Activated T-helper 1 cell treated with anti-CD3 and anti-CD28 coated beads, Interleukin-12 subunit alpha, Interleukin-12 subunit beta, Interleukin-2, Interleukin-4 antibody, amounts not matched to agents 30 ng/mL and 10 ng/mL and 1 ng/mL, durations not matched to agents 14 hours and 24 hours and 36 hours (primary cell): ENCODE data around the gene CARD19. TPM values are rescaled to one million over a fixed set of nuclear protein-coding genes. Genes with fewer than 3 reads are reported as not detected.

Experiments used
- DNase-seq: peaks from one replicate; pipeline ENCODE4 v3.0.0; 2021; ENCODE audit warnings: low spot score
- H3K27ac Mint-ChIP-seq: one replicate; pipeline ENCODE4 v1.8.0; 2021; ENCODE audit warnings: mild to moderate bottlenecking, mixed read lengths
- H3K27me3 Mint-ChIP-seq: one replicate; pipeline ENCODE4 v1.8.0; 2022; ENCODE audit warnings: mild to moderate bottlenecking, moderate library complexity, mixed read lengths; ENCODE audit not compliant: insufficient read depth
- H3K36me3 Mint-ChIP-seq: one replicate; pipeline ENCODE4 v1.8.0; 2021; ENCODE audit warnings: low read depth, mixed read lengths
- H3K4me1 Mint-ChIP-seq: one replicate; pipeline ENCODE4 v1.8.0; 2021; ENCODE audit warnings: low read depth, mixed read lengths
- H3K4me3 Mint-ChIP-seq: one replicate; pipeline ENCODE4 v1.8.0; 2021; ENCODE audit warnings: mild to moderate bottlenecking, moderate library complexity, mixed read lengths
- H3K9me3 Mint-ChIP-seq: one replicate; pipeline ENCODE4 v1.8.0; 2021; ENCODE audit warnings: mixed read lengths
- intact Hi-C: fragments of 100-400 bp; cut with micrococcal nuclease; formaldehyde crosslinking; loops from one replicate; pipeline ENCODE4 v1.15.1; 2024
- total RNA-seq: library from RNA; stranded (reverse); gene quantifications from 2 replicates; pipeline ENCODE4 v1.2.3, GENCODE V29; 2022

The CARD19 gene
- total RNA-seq, 1 donor from 2014 or later, result 41.7 TPM

DNA sequence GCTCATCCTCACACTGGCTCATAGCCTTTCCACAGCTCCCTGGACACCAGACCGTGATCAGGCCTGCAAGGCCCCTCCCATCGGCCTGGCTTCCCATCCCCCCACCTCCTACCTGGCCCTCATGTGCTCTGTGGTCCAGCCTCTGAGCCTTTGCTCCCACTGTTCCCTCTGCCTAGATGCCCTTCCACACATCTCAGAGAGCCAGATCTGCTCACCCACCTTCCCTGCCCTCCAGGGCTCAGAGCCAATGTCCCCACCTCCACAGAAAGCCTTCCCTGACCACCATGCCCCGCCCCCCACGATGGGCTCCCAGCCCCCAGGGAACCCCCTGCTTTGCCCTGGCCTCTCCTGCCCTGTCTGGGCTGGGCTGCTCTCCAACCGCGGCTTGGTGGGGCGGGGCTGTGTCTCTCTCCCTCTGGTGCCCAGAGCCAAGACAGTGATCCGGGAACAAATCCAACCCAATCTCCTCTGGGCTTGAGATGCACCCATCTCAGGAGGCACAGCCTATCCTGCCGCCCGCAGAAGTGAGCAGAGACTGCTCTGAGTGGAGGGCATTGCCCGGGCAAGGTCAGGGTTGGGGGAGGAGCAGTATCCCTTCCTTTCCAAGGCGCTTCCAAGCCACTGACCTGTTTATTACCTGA lies 36.4 kb downstream of the CARD19 start:
- Mint-ChIP-seq H3K4me1 (peaks cover 56% of the 10 kb centered on the region), H3K27ac (peak overlapping the region; percentile 91), H3K9me3 (no peaks in the 10 kb centered on the region), H3K4me3 (peak overlapping the region; percentile 94), H3K36me3 (peaks cover 21% of the 10 kb centered on the region), H3K27me3 (peaks cover 2% of the 10 kb centered on the region)
- no peak for DNase-seq
- intact Hi-C loops, result loop anchor here (10.0 kb wide), 1 partner anchor 368 kb away; the partner anchor contains the start of gene BICD2

- H3K4me3 Mint-ChIP-seq, result peak overlapping the region; percentile 94
- intact Hi-C loops, result loop anchor here (10.0 kb wide), 1 partner anchor 368 kb away; the partner anchor contains the start of gene BICD2
- no peak for DNase-seq
- peak overlapping the region; percentile 91 for H3K27ac Mint-ChIP-seq
- H3K4me1 Mint-ChIP-seq, result peaks cover 57% of the 10 kb centered on the region
- peaks cover 2% of the 10 kb centered on the region for H3K27me3 Mint-ChIP-seq
- H3K9me3 Mint-ChIP-seq, result no peaks in the 10 kb centered on the region
- H3K36me3 Mint-ChIP-seq, result peaks cover 21% of the 10 kb centered on the region
Observed at GRCh38 chr9:93132946-93133680, 37.1 kb downstream of the CARD19 start.

- Mint-ChIP-seq H3K4me3 (peak overlapping the region; percentile 94), H3K27ac (peak overlapping the region; percentile 91), H3K36me3 (peaks cover 21% of the 10 kb centered on the region), H3K27me3 (peaks cover 2% of the 10 kb centered on the region), H3K4me1 (peaks cover 59% of the 10 kb centered on the region), H3K9me3 (peaks cover 4% of the 10 kb centered on the region)
- intact Hi-C loops, result loop anchor here (1.0 to 10.0 kb wide), 8 partner anchors 16 to 369 kb away; partner anchors contain the start of genes BICD2, FAM120AOS and WNK2
- DNase-seq, result peak; percentile 51
Observed at GRCh38 chr9:93133681-93134014, 37.6 kb downstream of the CARD19 start.

DNA sequence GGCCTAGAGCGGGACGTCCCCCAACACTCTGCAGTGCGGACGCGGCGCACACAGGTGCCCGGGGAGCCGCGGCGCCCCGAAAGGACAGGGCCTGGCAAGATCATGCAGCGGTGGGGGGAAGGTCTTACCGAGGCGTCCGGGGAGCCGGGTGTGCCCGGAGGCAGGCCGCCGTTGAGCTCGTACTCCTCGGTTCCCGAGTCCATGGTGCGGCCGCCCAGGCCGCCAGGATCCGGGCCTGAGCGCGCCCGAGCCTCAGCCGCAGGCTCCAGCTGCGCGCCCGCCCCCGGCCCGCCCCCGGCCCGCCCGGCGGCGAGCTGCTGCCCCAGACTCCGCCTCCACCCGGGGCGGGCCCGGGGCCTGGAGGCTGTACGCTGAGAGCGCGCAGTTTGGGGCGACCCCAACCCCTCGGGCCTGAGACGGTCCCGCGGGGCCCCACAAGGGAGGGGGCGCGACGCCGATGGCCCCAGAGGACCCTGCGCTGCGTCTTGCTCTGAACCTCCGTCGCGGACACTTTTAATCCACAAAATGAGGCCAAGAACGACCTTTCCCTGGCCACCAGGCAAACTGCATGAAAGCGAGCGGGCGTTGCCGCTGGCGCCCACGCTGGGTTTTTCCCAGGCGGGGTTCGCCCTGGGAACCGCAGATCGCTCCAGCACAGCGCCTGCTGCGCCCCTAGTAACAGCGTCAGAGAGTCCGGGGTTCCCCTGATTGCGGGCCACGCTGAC lies 38.2 kb downstream of the CARD19 start, which contains the start of gene NINJ1:
TSS of gene NINJ1 (minus strand) at position 237 of the 725 bp plus-strand sequence. CDS start at position 203, 34 bp downstream.
- intact Hi-C loops, result loop anchor here (1.0 to 10.0 kb wide), 8 partner anchors 15 to 369 kb away; partner anchors contain the start of genes BICD2, FAM120AOS and WNK2
- Mint-ChIP-seq H3K36me3 (peaks cover 19% of the 10 kb centered on the region), H3K27me3 (peaks cover 2% of the 10 kb centered on the region), H3K4me1 (peaks cover 57% of the 10 kb centered on the region), H3K4me3 (peak within 1 kb of the TSS; percentile 94), H3K9me3 (peaks cover 4% of the 10 kb centered on the region), H3K27ac (peak within 1 kb of the TSS; percentile 96)
- DNase-seq, result peak; percentile 89

- peaks cover 57% of the 10 kb centered on the region for H3K4me1 Mint-ChIP-seq
- peaks cover 2% of the 10 kb centered on the region for H3K27me3 Mint-ChIP-seq
- no peak for DNase-seq
- peaks cover 4% of the 10 kb centered on the region for H3K9me3 Mint-ChIP-seq
- H3K27ac Mint-ChIP-seq, result peak overlapping the region; percentile 96
- peaks cover 19% of the 10 kb centered on the region for H3K36me3 Mint-ChIP-seq
- intact Hi-C loops, result loop anchor here (1.0 to 10.0 kb wide), 8 partner anchors 14 to 370 kb away; partner anchors contain the start of genes BICD2, FAM120AOS and WNK2
- peak overlapping the region; percentile 87 for H3K4me3 Mint-ChIP-seq
Observed at GRCh38 chr9:93134740-93135444, 38.9 kb downstream of the CARD19 start.

DNA sequence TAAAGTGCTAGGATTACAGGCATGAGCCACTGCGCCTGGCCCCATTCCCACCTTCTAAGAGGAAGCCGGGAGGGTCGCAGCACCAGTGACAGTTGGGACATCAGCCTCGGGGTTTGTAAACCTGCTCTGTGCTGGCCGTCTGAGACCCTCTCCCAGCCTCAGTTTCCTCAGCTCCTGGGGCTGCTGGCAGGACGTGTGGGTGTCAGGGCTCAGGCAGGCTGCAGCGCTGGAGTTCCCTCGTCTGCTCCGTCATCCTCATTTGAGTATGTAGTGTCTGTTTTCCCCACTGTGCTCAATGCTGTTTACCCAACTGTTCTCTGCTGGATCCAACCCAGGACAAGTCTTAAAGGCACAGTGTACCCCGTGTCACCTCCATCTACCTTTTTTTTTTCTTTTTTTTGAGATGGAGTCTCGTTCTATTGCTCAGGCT lies 40.0 kb downstream of the CARD19 start:
- peaks cover 2% of the 10 kb centered on the region for H3K27me3 Mint-ChIP-seq
- H3K27ac Mint-ChIP-seq, result peak overlapping the region; percentile 18

GRCh38 chr9:93137362-93137761 lies 41.3 kb downstream of the CARD19 start:
- intact Hi-C loops, result loop anchor here (10.0 kb wide), 1 partner anchor 373 kb away; the partner anchor contains the start of gene BICD2
- Mint-ChIP-seq H3K4me3 (no peak overlapping the region), H3K36me3 (peaks cover 11% of the 10 kb centered on the region), H3K27me3 (peaks cover 2% of the 10 kb centered on the region), H3K4me1 (peaks cover 34% of the 10 kb centered on the region), H3K27ac (peak overlapping the region; percentile 40), H3K9me3 (peaks cover 4% of the 10 kb centered on the region)
- DNase-seq, result no peak

More for the DNA sequence above, 40.0 kb downstream of the CARD19 start:
- Mint-ChIP-seq H3K4me3 (peak overlapping the region; percentile 22), H3K36me3 (peaks cover 15% of the 10 kb centered on the region), H3K9me3 (peaks cover 4% of the 10 kb centered on the region), H3K4me1 (peaks cover 48% of the 10 kb centered on the region)
- intact Hi-C loops, result loop anchor here (10.0 kb wide), 1 partner anchor 371 kb away; the partner anchor contains the start of gene BICD2
- DNase-seq, result no peak

DNA sequence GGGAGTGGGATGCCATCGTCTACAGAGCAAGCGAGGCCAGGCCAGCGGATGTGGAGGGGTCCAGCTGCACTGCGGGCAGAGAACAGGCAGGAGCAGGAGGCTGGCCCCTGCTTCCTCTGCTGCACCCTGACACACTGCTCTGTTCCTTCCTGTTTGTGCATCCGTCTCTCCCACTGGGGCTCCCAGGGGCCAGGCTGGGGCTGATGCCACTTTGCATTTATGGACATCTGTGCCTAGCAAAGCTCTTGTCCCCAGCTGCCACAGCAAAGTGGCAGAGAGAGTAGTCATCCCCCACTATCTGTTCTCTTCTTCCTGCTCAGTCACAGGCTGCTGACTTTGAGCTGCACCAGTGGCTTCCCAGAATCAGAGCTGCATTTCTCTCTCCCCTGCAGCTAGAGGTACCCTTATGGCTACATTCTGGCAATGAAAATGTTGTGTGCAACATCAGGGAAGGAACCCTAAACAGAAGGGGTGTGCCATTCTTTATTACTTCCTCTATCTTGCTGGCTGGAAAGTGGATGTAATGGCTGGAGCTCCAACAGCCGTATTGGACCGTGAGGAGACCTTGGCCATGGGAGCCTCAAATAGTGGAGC lies 42.3 kb downstream of the CARD19 start:
- Mint-ChIP-seq H3K27ac (no peak overlapping the region), H3K9me3 (peaks cover 4% of the 10 kb centered on the region), H3K36me3 (peaks cover 5% of the 10 kb centered on the region), H3K27me3 (peaks cover 2% of the 10 kb centered on the region), H3K4me1 (peaks cover 29% of the 10 kb centered on the region), H3K4me3 (no peak overlapping the region)
- intact Hi-C loops, result loop anchor here (10.0 kb wide), 1 partner anchor 373 kb away; the partner anchor contains the start of gene BICD2
- DNase-seq, result no peak

- Mint-ChIP-seq H3K4me3 (no peak overlapping the region), H3K27me3 (peaks cover 2% of the 10 kb centered on the region), H3K27ac (no peak overlapping the region), H3K4me1 (peaks cover 34% of the 10 kb centered on the region), H3K36me3 (peaks cover 3% of the 10 kb centered on the region), H3K9me3 (peaks cover 4% of the 10 kb centered on the region)
- intact Hi-C loops, result loop anchor here (10.0 kb wide), 1 partner anchor 375 kb away; the partner anchor contains the start of gene BICD2
- DNase-seq, result no peak
Observed at GRCh38 chr9:93139365-93140182, 43.6 kb downstream of the CARD19 start.

- H3K36me3 Mint-ChIP-seq, result peaks cover 13% of the 10 kb centered on the region
- DNase-seq, result no peak
Observed at GRCh38 chr9:93141771-93142483, 45.9 kb downstream of the CARD19 start.

More at GRCh38 chr9:93141771-93142483, 45.9 kb downstream of the CARD19 start:
- H3K27ac Mint-ChIP-seq, result no peak overlapping the region
- no peak overlapping the region for H3K4me3 Mint-ChIP-seq
- H3K27me3 Mint-ChIP-seq, result no peaks in the 10 kb centered on the region
- H3K9me3 Mint-ChIP-seq, result peaks cover 15% of the 10 kb centered on the region
- peaks cover 38% of the 10 kb centered on the region for H3K4me1 Mint-ChIP-seq
- intact Hi-C loops, result no loop called here
